ENCODE measurements around the gene HSF2.

DNA sequence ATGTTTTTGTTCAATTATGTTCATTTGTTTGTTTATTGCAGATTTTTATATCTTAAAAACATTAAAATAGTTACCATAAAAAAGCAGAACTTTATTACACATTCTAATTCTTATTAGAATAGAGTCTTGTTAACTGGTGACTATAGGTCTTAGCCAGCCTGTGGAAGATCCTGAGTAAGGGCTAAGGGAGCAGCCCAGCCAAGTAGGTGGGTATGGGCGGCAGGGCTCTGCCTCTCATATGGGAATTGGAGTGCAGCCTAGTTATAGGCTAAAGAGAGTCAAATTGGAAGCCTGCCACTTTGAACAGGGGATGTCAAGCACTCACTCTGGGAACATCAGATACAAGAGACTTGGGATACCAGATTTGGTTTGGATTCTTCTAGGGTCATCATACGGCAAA, 10.5 kb upstream of the HSF2 start:
- TF ChIP-seq NANOG (IDR thresholded peaks at IDR 0.05; ENCODE audit: borderline replicate concordance): no peak
- TF ChIP-seq, protein P1, sequence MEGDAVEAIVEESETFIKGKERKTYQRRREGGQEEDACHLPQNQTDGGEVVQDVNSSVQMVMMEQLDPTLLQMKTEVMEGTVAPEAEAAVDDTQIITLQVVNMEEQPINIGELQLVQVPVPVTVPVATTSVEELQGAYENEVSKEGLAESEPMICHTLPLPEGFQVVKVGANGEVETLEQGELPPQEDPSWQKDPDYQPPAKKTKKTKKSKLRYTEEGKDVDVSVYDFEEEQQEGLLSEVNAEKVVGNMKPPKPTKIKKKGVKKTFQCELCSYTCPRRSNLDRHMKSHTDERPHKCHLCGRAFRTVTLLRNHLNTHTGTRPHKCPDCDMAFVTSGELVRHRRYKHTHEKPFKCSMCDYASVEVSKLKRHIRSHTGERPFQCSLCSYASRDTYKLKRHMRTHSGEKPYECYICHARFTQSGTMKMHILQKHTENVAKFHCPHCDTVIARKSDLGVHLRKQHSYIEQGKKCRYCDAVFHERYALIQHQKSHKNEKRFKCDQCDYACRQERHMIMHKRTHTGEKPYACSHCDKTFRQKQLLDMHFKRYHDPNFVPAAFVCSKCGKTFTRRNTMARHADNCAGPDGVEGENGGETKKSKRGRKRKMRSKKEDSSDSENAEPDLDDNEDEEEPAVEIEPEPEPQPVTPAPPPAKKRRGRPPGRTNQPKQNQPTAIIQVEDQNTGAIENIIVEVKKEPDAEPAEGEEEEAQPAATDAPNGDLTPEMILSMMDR (conservative IDR thresholded peaks at IDR 0.05; ENCODE audit: low read depth in 2 of 2): no peak
